HEK293 (cell line): ENCODE results near the gene COQ7.
A peak's percentile ranks its signal among the peaks of the same experiment; 100 is the strongest.

Experiments used
- ATF2 ChIP-seq: fragments of 450-650 bp; formaldehyde crosslinking; IDR thresholded peaks from 2 replicates; pipeline ENCODE4 v1.5.1; 2016; ENCODE audit warnings: missing biosample characterization, missing genetic modification characterization, low read depth
- GLI2 ChIP-seq: fragments of 450-650 bp; formaldehyde crosslinking; IDR thresholded peaks from 2 replicates; pipeline ENCODE4; 2017; ENCODE audit warnings: missing biosample characterization, missing genetic modification characterization, low read depth, borderline replicate concordance
- MYNN ChIP-seq: fragments of 450-650 bp; formaldehyde crosslinking; IDR thresholded peaks from 2 replicates; pipeline ENCODE4 v1.5.1; 2016; ENCODE audit warnings: missing biosample characterization, missing genetic modification characterization, borderline replicate concordance
- MZF1 ChIP-seq: fragments of 450-650 bp; formaldehyde crosslinking; IDR thresholded peaks from 2 replicates; pipeline ENCODE4 v1.5.1; 2017; ENCODE audit warnings: missing biosample characterization, missing genetic modification characterization, borderline replicate concordance
- OSR2 ChIP-seq: fragments of 450-650 bp; formaldehyde crosslinking; IDR thresholded peaks from 2 replicates; pipeline ENCODE4 v1.5.1; 2016; ENCODE audit warnings: missing biosample characterization, missing genetic modification characterization
- PRDM2 ChIP-seq: fragments of 450-650 bp; formaldehyde crosslinking; IDR thresholded peaks from 2 replicates; pipeline ENCODE4 v1.5.1; 2016; ENCODE audit warnings: missing biosample characterization, missing genetic modification characterization, borderline replicate concordance
- SCRT1 ChIP-seq: fragments of 450-650 bp; formaldehyde crosslinking; IDR thresholded peaks from 2 replicates; pipeline ENCODE4 v1.5.1; 2016; ENCODE audit warnings: missing biosample characterization, missing genetic modification characterization, borderline replicate concordance
- SETDB1 ChIP-seq: IDR thresholded peaks from one replicate; pipeline ENCODE4 v1.6.1; 2017; ENCODE audit warnings: mild to moderate bottlenecking, low read length, moderate library complexity, mixed read lengths; ENCODE audit not compliant: insufficient read length
- ZBTB10 ChIP-seq: fragments of 450-650 bp; formaldehyde crosslinking; IDR thresholded peaks from 2 replicates; pipeline ENCODE4 v1.5.1; 2016; ENCODE audit warnings: missing biosample characterization, missing genetic modification characterization
- ZBTB48 ChIP-seq: fragments of 450-650 bp; formaldehyde crosslinking; IDR thresholded peaks from 2 replicates; pipeline ENCODE4 v1.5.1; 2016; ENCODE audit warnings: missing biosample characterization, missing genetic modification characterization
- ZBTB8A ChIP-seq: fragments of 450-650 bp; formaldehyde crosslinking; IDR thresholded peaks from 2 replicates; pipeline ENCODE4 v1.5.1; 2016; ENCODE audit warnings: missing biosample characterization, missing genetic modification characterization
- ZNF18 ChIP-seq: fragments of 450-650 bp; formaldehyde crosslinking; IDR thresholded peaks from 2 replicates; pipeline ENCODE4 v1.5.1; 2016; ENCODE audit warnings: missing biosample characterization, missing genetic modification characterization
- ZNF184 ChIP-seq: fragments of 450-650 bp; IDR thresholded peaks from 2 replicates; pipeline ENCODE4 v1.5.1; 2018; ENCODE audit warnings: missing biosample characterization, mild to moderate bottlenecking, missing genetic modification characterization
- ZNF362 ChIP-seq: fragments of 450-650 bp; formaldehyde crosslinking; IDR thresholded peaks from 2 replicates; pipeline ENCODE4 v1.5.1; 2016; ENCODE audit warnings: missing biosample characterization, missing genetic modification characterization
- ZNF501 ChIP-seq: fragments of 450-650 bp; formaldehyde crosslinking; IDR thresholded peaks from 2 replicates; pipeline ENCODE4 v1.5.1; 2016; ENCODE audit warnings: missing biosample characterization, missing genetic modification characterization
- ZNF558 ChIP-seq: fragments of 450-650 bp; formaldehyde crosslinking; IDR thresholded peaks from 2 replicates; pipeline ENCODE4 v1.5.1; 2016; ENCODE audit warnings: missing biosample characterization, missing genetic modification characterization
- ZNF600 ChIP-seq: fragments of 450-650 bp; formaldehyde crosslinking; IDR thresholded peaks from 2 replicates; pipeline ENCODE4 v1.5.1; 2016; ENCODE audit warnings: missing biosample characterization, missing genetic modification characterization
- ZNF639 ChIP-seq: fragments of 450-650 bp; formaldehyde crosslinking; IDR thresholded peaks from 2 replicates; pipeline ENCODE4 v1.5.1; 2016; ENCODE audit warnings: missing biosample characterization, missing genetic modification characterization
- ZNF76 ChIP-seq: fragments of 450-650 bp; formaldehyde crosslinking; IDR thresholded peaks from 2 replicates; pipeline ENCODE4; 2016; ENCODE audit warnings: low read depth, missing biosample characterization, missing genetic modification characterization, borderline replicate concordance
- ZNF776 ChIP-seq: fragments of 450-650 bp; formaldehyde crosslinking; IDR thresholded peaks from 2 replicates; pipeline ENCODE4 v1.5.0; 2017; ENCODE audit warnings: missing biosample characterization, missing genetic modification characterization, borderline replicate concordance
- ZSCAN30 ChIP-seq: fragments of 450-650 bp; IDR thresholded peaks from 2 replicates; pipeline ENCODE4 v1.5.1; 2018; ENCODE audit warnings: missing biosample characterization, mild to moderate bottlenecking, missing genetic modification characterization, moderate library complexity

Gene COQ7

GRCh38 chr16:19067349-19068236, at the start of gene COQ7 (continued):
- TF ChIP-seq ZNF18 (tag by site-specific recombination) (no peak), ZNF184 (tag by site-specific recombination) (0 out of 2 replicates have a peak, but pooled peaks have one; percentile 20), MYNN (tag by site-specific recombination) (peak; percentile 13; the same call in 1 of the 2 replicates), ZNF362 (tag by site-specific recombination) (peak; percentile 100), MZF1 (tag by site-specific recombination) (no peak), ZNF776 (tag by site-specific recombination) (no peak), ZNF639 (tag by site-specific recombination) (peak; percentile 86), OSR2 (tag by site-specific recombination) (peak; percentile 21; the same call in 1 of the 2 replicates), SCRT1 (no peak), ZBTB48 (no peak), ZBTB10 (peak; percentile 97), ZNF558 (tag by site-specific recombination) (0 out of 2 replicates have a peak, but pooled peaks have one; percentile 30), ZNF501 (tag by site-specific recombination) (peak; percentile 38; the same call in 1 of the 2 replicates), ZBTB8A (tag by site-specific recombination) (peak; percentile 70; the same call in 1 of the 2 replicates), ZSCAN30 (peak; percentile 70), ATF2 (peak; percentile 96), ZNF600 (tag by site-specific recombination) (peak; percentile 53; the same call in 1 of the 2 replicates), SETDB1 (no peak), PRDM2 (tag by site-specific recombination) (no peak), ZNF76 (tag by site-specific recombination) (peak; percentile 80), GLI2 (tag by site-specific recombination) (no peak)
